Stimulated activated CD4-positive, alpha-beta T cell treated with anti-CD3 and anti-CD28 coated beads, Interleukin-15, amount 100 ng/mL, for 48 hours (primary cell): ENCODE results near the gene GGTLC3.
"Not testable (repeated sequence)": the region's sequence is repeated elsewhere in the genome, so short reads cannot be mapped to it uniquely, and the experiment has no call there.

ENCODE experiments used
- DNase-seq, 2 donors: peaks; one replicate each; pipeline ENCODE4 v3.0.0-alpha.2; 2020; ENCODE audit warnings: low read depth in 2 of 2

GGTLC3 gene

DNA sequence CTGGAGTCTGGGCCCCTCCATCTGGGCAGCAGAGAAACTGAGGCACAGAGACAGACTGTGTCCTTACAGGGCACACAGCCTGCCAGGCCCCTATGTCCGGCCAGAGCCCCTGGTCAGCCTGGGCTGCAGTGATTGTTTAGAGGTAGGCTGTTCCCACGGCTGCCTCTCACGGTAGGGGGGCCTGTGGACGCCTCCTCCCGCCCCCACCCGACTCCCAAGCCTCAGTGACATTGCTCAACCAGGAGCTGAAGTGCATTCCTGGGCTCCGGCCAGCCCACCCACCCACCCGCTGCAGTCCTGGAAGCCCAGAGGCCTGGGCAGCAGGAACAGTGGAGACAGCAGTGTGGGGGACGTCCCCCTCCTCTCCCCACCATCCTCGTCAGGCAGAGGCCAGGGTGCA, 4.5 kb downstream of the GGTLC3 start:
- DNase-seq = not testable (repeated sequence)

DNA sequence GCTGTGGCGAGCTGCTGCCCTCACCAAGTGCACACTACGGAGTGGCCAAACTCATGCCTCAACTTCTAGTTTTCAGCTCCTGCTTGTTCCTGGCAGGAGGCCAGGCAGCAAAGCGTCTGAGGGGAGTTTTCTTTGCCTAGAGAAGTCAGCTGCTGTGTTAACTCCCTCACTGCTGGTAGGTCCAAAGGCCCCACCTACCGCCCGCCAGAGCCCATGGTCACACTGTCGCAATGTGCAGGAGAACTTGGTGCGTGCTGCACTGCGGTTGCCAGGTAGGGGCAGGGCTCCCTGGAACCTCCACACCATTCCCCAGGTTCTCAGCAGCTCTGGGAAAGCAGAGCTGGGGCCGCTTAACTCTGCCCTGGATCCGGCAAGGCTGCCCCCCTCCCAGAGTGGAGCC, 5.6 kb downstream of the GGTLC3 start:
- DNase-seq = not testable (repeated sequence)

- not testable (repeated sequence) for DNase-seq
These were observed 6.6 kb downstream of the GGTLC3 start for GRCh38 chr22:18511327-18511726.

DNA sequence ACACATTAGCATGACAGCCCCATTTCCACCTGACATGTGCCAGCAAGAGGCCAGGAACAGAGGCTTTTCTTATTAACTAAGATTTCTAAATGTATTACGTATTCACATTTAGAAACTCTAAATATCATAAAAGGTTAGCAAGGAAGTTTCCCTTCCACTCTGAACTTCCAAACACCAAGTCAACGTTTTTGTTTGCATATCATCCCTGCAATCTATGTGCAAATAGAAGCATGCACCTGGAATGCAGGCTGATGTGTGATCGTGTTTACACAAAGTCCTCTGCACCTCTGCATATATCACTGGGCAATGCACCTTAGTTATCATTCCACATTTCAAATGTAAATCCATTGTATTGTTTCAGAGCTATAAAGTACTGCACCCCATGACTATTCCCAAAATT, 21.7 kb downstream of the GGTLC3 start:
- not testable (repeated sequence) for DNase-seq
